Esophagus muscularis mucosa (tissue), 3 donors: ENCODE measurements around the gene ZNF891.

ENCODE experiments used
- EP300 ChIP-seq: sonication (generic); formaldehyde crosslinking; IDR thresholded peaks from one replicate; pipeline ENCODE4 v1.6.1; 2017; ENCODE audit warnings: antibody characterized with exemption
- TF ChIP-seq, protein P1 (sequence below), 3 experiments: fragments of 200-600 bp in 2 of 3; fragments of 450-650 bp in 1 of 3; sonication (generic) in 2 of 3; IDR thresholded peaks; one replicate each; pipeline ENCODE4 v1.5.1; 2017 to 2019; ENCODE audit warnings: antibody characterized with exemption in 3 of 3, mild to moderate bottlenecking in 2 of 3, moderate library complexity in 1 of 3

DNA sequence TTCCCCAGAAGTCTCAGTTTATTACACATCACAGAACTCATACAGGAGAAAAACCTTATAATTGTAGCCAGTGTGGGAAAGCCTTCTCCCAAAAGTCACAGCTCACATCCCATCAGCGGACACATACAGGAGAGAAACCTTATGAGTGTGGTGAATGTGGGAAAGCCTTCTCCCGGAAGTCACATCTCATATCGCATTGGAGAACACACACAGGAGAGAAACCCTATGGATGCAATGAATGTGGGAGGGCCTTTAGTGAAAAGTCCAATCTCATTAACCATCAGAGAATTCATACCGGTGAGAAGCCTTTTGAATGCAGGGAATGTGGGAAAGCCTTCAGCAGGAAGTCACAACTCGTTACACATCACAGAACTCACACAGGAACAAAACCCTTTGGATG lies 72.6 kb downstream of the ZNF891 start:
- TF ChIP-seq, protein P1, sequence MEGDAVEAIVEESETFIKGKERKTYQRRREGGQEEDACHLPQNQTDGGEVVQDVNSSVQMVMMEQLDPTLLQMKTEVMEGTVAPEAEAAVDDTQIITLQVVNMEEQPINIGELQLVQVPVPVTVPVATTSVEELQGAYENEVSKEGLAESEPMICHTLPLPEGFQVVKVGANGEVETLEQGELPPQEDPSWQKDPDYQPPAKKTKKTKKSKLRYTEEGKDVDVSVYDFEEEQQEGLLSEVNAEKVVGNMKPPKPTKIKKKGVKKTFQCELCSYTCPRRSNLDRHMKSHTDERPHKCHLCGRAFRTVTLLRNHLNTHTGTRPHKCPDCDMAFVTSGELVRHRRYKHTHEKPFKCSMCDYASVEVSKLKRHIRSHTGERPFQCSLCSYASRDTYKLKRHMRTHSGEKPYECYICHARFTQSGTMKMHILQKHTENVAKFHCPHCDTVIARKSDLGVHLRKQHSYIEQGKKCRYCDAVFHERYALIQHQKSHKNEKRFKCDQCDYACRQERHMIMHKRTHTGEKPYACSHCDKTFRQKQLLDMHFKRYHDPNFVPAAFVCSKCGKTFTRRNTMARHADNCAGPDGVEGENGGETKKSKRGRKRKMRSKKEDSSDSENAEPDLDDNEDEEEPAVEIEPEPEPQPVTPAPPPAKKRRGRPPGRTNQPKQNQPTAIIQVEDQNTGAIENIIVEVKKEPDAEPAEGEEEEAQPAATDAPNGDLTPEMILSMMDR (IDR thresholded peaks at IDR 0.05): no peak
- no peak for TF ChIP-seq EP300
